Neural progenitor cell (in vitro differentiated cells): ENCODE measurements around the gene CYGB.

Experiments used
- CTCF ChIP-seq: fragments of 200-600 bp; sonication (generic); IDR thresholded peaks from 2 replicates; pipeline ENCODE4 v1.5.1; 2017; ENCODE audit warnings: antibody characterized with exemption, mild to moderate bottlenecking
- EZH2 ChIP-seq: fragments of 200-600 bp; sonication (generic); IDR thresholded peaks from 2 replicates; pipeline ENCODE4 v1.6.1; 2017; ENCODE audit warnings: antibody characterized with exemption, mild to moderate bottlenecking, moderate library complexity
- EZH2phosphoT487 ChIP-seq: fragments of 200-600 bp; sonication (generic); IDR thresholded peaks from 2 replicates; pipeline ENCODE4 v1.6.1; 2017; ENCODE audit warnings: antibody characterized with exemption

- TF ChIP-seq CTCF (no peak), EZH2 (no peak), EZH2phosphoT487 (no peak)
Observed at GRCh38 chr17:76550712-76551615, 13.5 kb upstream of the CYGB start.
